CD4-positive, alpha-beta T cell treated with Interleukin-17A for 4 hours (primary cell): ENCODE results near the gene SMYD3.

Experiments
- DNase-seq: peaks from one replicate; pipeline ENCODE4 v3.0.0-alpha.2; 2020; ENCODE audit warnings: mixed read lengths

Gene SMYD3

DNA sequence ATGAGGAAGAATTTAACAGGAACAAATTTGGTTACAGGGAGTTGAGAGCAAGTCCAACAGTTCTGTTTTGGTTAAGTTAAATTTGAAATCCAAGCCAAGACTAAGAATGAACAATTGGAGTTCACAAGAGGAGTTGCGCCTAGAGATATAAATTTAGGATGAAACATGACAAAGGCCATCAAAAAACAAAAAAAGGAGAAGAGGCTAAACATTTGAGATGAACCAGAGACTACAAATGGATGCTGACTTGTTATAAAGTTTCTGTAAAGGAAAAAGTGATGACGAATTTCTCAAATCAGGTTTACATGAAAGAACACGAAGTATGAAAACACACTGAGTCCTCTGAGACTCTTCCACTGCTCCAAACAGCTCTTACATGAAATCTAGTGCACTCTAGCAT is 575.6 kb downstream of the SMYD3 start:
- DNase-seq = no peak

DNA sequence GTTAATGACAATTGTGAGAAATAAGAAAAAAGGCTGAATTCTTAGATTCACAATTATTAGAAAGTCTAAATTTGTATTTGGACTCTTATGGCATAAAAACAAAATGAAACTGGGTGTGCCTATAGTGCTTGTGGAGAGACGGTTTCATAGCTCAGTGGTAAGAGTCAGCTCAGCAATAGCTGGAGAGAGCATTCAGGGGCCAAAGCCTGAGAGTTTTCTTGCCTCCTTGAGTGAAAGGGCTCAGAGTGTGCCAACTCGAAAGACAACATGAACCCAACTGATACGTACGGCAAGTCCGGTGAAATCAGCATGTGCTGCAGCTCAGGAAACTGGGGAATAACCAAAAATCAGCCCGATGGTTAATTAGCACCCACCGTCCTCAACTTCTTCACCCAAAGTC is 577.9 kb downstream of the SMYD3 start:
- no peak for DNase-seq

- no peak for DNase-seq
Observed at GRCh38 chr1:245926888-245927287, 580.2 kb downstream of the SMYD3 start.

DNA sequence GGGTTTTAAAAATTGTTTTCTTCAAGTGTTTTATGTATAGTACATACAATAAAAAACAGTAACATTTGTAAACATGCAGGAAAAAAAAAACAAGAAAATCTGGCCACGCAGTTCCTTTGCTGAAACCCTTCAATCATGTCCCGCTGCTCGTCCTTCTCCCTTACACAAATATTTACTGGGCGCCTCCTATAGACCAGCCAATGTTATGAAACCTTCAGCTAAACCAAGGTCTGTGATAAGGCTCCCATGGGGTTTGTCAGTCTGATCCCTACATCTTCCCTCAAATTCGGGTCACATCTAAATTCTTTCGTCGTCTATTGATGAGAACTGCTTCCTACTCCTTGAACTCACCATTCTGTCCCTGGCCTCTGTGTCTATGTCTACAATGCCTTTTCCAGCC is 583.9 kb downstream of the SMYD3 start:
- DNase-seq = no peak

GRCh38 chr1:245921417-245921816 is 585.7 kb downstream of the SMYD3 start:
- no peak for DNase-seq

- no peak for DNase-seq
Observed at GRCh38 chr1:245917403-245917802, 589.7 kb downstream of the SMYD3 start.

GRCh38 chr1:245915841-245916240 is 591.2 kb downstream of the SMYD3 start:
- DNase-seq = no peak

DNA sequence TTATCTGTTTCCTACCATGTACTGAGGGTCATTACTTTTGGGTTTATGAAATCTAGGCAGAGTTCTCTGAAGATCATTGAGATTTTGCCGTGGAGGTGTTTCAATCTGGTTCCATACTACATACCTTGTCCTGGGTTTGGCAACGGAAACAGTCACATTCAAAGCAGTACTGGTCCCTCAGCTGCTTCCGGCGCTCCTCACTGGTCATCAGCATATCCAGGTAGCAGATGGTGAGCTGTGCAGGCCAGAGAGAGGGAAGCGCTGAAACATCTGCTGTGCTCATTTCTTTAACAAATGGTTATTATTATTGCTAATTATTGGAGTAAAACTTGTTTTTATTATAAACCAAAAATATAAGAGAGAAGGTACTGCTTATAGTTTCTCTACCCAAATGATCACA is 591.7 kb downstream of the SMYD3 start:
- DNase-seq = no peak

DNA sequence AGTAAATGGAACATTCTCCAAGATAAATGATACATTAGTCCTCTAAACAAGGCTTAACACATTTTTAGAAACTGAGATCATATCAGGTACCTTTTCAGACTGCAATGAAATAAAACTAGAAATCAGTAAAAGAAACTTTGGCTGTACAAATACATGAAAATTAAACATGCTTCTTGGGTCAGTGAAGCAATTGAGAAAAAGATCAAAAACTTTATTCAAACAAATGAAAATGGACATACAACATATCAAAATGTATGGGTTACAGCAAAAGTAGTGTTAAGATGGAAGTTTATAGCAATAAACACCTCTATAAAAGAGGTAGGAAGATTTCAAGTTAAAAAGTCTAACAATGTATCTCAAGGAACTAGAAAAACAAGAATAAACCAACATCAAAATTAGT is 598.5 kb downstream of the SMYD3 start:
- no peak for DNase-seq

GRCh38 chr1:245906207-245906606 is 600.9 kb downstream of the SMYD3 start:
- no peak for DNase-seq

DNA sequence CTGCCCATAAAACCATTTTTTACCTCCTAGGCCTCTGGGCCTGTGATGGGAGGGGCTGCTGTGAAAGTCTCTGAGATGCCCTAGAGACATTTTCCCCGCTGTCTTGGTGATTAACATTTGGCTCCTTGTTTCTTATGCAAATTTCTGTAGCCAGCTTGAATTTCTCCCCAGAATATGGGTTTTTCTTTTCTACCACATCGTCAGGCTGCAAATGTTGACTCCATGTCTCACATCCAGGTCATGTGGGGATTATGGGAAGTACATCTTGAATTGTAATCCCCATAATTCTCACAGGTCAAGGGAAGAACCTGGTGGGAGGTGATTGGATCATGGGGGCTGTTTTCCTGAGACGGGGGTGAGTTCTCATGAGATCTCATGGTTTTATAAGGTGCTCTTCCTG is 603.2 kb downstream of the SMYD3 start:
- no peak for DNase-seq

DNA sequence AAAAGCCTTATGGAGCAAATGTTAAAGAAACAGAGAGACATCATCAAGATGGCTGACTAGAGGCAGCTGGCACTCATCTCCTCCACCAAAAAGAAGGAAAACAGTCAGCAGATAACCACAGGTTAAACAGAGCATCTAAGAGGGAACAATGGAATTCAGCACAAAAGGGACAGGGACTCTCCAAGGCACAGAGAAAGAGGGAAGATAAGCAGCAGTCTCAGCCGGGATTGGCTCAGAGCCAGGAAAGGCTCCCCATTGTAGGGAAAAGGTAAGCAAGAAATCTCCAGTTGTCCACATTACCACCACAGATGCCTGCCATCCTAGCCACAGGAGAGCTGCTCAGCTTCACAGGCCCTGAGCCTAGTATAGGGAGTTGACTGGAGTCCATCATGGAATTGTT is 605.5 kb downstream of the SMYD3 start:
- DNase-seq = no peak

GRCh38 chr1:245901037-245901436 is 606.0 kb downstream of the SMYD3 start:
- no peak for DNase-seq

DNA sequence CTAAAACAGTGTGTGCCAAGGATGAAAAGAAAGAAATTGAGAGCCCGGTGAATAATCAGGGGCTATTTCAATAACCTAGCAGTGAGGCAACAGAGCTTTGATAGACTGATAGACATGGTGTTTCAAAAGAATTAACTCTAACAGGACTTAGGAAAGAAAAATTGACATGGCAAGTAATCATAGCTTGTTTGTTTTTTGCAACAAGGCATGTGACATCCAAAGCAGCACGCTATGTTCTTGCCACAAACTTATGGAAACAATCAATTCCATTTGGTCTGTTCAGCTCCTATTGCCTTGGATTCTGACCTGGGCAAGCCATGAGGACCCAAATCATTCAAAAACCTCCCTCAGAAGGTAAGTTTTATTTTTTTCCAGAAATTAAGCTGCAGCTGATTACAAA is 608.5 kb downstream of the SMYD3 start:
- DNase-seq = no peak

GRCh38 chr1:245896258-245896657 is 610.8 kb downstream of the SMYD3 start:
- no peak for DNase-seq

- DNase-seq = no peak
Observed at GRCh38 chr1:245895455-245895959, 611.6 kb downstream of the SMYD3 start.

GRCh38 chr1:245894843-245895242 is 612.2 kb downstream of the SMYD3 start:
- DNase-seq = no peak

- no peak for DNase-seq
Observed at GRCh38 chr1:245893025-245893424, 614.1 kb downstream of the SMYD3 start.

DNA sequence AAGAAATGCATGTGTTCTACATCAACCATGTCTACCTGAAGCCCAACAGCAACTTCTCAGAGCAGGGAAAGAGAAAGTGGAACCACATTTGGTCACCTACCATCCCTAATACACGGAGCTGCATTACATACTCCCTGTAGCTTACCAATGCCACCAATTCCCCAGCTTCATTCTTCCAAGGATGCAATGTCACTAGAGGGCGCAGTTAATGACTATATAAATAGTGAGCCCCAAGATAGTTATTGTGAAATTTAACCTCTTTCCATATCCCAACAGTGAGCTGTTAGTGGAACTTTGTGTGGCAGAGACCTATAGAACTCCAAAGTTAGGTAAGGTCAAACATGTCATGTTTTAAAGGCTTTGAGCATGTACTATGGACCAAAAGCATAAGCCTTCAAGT is 618.3 kb downstream of the SMYD3 start:
- DNase-seq = peak; percentile 35

DNA sequence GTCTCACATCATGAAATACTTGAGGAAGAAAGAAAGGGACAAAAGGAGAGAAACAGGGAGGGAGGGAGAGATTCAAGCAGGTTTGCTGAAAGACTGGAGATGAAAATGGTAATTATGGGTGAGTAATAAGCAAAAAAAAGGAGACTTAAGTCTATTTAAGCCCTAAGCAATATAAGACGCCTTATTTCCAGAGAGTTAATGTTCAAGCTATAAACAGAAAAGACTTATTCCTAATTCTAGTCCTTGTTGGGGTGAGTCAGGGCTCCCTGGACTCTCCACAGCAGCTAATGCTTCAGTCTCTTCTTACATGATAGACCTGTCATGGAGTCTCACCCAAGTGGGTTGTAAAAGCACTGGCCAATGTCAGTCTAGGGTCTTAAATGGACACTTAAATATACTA is 619.2 kb downstream of the SMYD3 start:
- no peak for DNase-seq

GRCh38 chr1:245881767-245882391 is 625.2 kb downstream of the SMYD3 start:
- no peak for DNase-seq

GRCh38 chr1:245880754-245881403 is 626.2 kb downstream of the SMYD3 start:
- no peak for DNase-seq

DNA sequence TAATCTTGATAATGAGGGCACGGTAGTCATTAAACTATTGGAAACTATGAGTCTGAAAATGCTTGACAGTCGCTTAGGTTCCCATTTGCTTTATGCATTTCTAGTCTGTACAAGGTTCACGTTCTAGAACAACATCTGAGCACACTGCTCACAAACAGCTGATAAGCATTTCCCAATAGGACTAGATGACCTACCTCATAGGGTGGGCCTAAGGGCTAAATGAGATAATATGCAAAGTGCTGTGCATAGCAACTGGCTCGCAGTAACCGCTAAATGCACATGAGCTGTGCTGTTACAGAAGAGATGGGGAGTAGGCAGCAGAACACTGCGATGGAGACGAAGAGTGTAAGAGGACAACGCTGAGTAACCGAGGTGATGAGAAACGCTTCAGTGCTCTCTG is 628.0 kb downstream of the SMYD3 start:
- no peak for DNase-seq

GRCh38 chr1:245878585-245878984 is 628.5 kb downstream of the SMYD3 start:
- no peak for DNase-seq

- no peak for DNase-seq
Observed at GRCh38 chr1:245877976-245878375, 629.1 kb downstream of the SMYD3 start.
